Measurements from ENCODE around the gene NDUFS7. TPM values are rescaled to one million over a fixed set of nuclear protein-coding genes. Genes with fewer than 3 reads are reported as not detected.

The NDUFS7 gene
- total RNA-seq, 1 experiment from 2014 or later: 123 TPM

DNA sequence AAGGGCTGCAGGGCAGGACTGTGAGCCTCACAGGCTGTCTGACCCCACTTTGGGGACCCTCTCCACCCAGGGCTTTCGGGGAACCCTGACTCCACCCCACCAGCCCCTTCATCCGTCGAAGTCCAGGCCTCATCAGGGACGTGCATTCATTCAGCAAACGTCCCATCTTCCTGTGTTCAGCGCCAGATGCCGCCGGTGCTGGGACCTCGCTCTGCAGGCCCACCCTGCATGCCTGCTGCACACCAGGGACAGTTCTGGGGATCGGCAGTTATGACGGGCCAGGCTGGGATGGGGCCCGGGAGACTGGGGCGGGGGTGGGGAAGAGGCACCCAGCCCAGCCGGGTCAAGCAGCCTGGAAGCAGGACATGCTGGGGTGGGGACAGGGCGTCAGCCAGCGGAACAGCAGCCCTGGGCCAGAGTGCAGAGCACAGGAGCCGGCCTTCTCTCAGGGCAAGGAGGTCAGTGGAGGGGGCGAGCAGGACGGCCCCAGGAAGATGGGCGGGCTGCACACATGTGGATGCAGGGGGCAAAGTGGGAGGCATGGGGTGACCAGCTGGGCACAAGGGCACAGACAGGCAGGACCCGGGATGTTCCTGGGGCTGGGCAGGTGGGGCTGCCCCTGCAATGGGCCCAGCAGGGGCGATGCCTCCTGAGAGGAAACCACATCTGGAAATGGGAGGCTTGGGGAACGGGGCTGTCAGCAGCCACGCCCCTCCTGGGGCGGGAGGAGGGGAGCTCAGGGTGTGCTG, 12.5 kb downstream of the NDUFS7 start:
- in situ Hi-C loops (cut with HindIII; ENCODE audit: low sequenced_read_pairs): no loop called here
- DNase-seq (ENCODE audit: low spot score): no peak

DNA sequence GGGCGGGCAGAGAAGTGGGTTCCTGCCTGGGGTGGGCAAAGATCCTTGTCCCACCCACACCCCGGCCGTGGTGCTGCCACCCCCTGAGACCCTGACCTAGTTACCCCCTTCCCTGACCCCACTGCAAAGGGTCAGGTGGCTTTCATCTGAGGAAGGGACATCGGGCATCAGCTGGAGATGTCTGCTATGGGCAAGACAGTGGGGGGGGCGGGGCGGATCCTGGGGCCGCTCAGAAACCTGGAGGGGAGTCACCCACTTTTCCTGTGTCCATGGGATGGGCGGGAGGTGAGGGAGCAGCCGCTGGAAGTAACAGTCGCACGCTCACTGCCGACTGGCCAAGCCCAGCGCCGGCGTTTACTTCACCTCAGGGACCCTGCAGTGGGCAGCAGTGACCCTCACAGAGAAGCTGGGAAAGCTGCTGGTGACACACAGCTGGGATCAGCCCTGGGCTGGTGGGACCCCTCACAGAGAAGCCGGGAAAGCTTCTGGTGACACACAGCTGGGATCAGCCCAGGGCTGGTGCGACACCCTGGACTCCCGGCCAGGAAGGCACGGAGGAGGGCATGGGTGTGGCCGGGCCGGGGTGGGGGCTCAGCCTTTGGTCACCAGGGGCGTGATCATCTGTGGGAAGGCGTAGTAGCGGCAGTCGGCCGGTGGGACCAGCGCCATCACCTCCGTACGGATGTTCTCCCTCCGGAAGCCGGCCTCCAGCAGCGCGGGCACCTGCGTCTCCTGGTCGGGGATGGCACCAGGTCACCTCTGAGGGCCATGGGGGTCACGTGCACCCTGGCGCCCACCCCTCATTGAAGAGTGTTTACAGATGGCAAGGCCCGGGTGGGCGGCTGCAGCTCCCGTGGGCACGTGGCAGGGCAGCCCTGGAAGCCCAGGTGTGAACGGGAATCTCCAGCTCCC, 13.3 kb downstream of the NDUFS7 start:
- in situ Hi-C loops (cut with HindIII; ENCODE audit: low sequenced_read_pairs): no loop called here
- DNase-seq (ENCODE audit: low spot score): no peak

DNA sequence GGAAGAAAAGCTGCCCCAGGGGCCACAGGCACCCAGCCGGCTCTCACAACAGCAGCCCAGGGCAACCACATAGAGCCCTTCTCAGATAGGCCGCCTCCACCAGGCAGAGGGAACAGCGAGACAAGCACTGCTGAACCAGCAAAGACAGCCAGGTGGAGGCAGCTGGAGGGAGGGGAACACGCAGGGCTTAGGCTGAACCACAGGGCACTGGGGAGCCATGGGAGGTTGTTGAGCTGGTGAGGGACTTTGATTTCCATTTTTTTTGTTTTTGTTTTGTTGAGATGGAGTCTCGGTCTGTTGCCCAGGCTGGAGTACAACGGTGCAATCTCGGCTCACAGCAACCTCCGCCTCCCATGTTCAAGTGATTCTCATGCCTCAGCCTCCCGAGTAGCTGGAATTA, 14.1 kb downstream of the NDUFS7 start:
- in situ Hi-C loops (cut with HindIII; ENCODE audit: low sequenced_read_pairs): no loop called here
- DNase-seq (ENCODE audit: low spot score): no peak

DNA sequence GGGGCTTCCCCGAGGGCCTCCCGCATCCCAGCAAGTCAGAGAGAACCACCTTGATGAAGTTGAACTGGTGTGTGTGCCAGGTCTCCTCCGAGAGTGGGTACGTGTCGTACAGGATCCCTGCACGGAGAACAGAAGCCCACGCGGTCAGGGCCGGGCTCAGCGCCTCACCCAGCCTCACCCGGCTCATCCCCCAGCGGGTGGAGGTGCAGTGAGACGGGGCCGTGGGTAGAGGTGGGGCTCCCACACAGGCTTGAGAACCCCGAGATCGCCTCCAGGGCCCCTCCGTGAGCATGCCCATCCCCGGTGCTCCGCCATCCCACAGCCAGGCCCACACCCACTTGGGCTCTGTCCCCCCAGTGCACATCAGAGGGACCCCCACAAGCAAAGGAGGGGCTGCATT, 15.4 kb downstream of the NDUFS7 start:
- in situ Hi-C loops (cut with HindIII; ENCODE audit: low sequenced_read_pairs): no loop called here
- DNase-seq (ENCODE audit: low spot score): no peak

DNA sequence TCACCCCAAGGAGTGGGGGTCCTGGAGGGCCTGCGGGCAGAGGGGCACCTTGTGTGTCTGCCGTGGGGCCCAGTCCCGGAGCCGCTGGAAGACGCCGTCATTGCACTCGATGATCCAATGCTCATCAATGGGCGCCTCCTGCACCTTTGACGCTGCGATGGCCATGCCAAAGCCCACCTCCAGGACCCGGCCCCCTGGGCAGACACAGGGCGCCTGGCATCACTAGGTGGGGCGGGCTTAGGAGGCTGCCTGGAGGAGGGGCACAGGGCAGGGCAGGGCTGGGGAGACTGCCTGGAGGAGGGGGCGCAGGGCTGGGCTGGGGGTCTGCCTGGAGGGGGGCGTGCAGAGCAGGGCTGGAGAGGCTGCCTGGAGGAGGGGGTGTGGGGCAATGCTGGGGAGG, 16.0 kb downstream of the NDUFS7 start:
- in situ Hi-C loops (cut with HindIII; ENCODE audit: low sequenced_read_pairs): no loop called here
- no peak for DNase-seq (ENCODE audit: low spot score)

DNA sequence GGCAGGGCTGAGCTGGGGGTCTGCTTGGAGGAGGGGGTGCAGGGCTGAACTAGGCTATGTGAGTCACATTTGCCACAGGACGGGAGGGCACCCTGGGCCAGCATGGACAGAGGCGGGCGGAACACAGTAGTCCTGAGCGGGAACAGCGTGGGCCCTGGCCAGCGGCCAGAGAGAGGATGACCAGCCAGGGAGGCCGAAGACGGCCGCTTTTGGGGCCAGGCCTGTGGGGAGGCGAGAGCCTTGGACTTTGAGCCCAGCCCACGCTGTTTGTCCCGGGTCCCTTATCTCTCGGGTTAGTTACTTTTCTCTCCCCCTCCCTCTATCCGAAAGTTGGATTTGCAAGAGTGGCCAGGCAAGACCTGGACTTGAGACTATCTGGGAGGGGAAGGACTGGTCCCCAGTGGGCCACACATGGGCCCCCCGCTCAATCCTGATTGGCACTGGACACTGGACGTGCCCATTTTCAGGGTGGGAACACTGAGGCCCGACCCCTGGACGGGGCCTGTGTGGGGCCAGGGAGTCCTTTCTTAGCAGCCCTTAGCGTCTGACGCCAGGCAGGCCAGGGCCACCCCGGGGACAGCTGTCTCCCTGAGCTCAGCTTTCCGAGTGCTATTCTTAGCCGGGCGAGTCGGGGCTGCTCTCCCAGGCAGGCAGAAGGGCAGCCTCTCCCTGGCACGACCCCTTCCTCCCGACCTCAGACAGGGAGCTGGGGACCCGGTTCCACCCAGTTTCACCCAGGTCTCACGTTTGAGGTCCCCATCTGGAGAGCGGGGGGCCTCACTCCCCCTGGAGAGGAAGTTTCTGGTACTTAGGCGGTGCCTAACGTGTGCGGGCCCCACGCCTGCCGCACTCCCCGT, 16.8 kb downstream of the NDUFS7 start:
- DNase-seq (ENCODE audit: low spot score): peak; percentile 71
- in situ Hi-C loops (cut with HindIII; ENCODE audit: low sequenced_read_pairs): no loop called here

DNA sequence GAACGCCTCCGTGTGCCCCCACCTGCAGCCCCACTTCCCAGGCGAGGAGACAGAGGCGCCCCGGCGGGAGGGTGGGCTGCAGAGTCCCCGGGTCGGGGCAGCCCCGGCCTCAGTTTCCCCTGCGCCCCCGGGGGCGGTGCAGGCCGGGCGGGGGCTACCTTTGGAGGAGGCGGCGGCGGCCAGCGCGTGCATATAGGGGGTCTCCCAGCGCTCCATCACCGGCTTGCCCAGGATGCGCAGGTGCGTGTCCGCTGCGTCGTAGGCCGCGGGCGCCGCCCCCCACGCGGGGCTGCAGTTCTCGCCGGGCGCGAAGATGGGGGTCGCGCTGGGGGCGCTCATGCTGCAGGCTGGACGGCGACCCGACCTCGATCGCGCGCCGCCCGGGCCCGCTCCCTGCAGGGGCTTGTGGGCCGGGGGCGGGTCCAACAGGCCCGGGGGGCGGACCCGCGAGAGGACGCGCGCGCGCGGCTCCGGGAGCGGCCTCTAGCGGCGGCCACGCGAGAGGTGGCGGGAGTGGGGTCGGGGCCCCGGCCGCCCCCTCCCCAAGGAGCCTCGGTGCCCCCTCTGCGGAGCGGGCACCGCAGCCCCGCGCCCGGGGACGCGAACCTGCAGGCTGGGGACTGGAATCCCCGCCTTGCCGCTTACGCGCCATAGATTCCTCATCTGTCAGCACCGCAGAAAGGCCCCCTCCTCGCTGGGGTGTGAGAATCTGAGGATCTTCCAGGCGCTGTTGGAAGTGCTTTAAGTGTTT, 17.6 kb downstream of the NDUFS7 start, which contains the start of gene GAMT:
TSS of gene GAMT (minus strand) at position 405 of the 751 bp plus-strand sequence. CDS start at position 339, 66 bp downstream.
- in situ Hi-C loops (cut with HindIII; ENCODE audit: low sequenced_read_pairs): no loop called here
- DNase-seq (ENCODE audit: low spot score): no peak

DNA sequence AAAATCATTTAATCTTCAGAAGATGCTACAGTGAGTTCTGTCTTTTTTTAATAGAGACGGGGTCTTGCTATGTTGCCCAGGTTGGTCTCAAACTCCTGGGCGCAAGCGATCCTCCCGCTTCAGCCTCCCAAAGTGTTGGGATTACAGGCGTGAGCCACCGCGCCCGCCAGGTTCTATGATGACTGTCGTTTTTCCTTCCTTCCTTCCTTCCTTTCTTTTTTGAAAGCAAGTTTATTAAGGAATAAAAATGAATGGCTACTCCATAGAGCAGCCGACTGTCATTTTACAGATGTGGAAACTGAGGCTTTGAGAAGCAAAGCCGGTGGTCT, 18.1 kb downstream of the NDUFS7 start:
- no peak for DNase-seq (ENCODE audit: low spot score)
- in situ Hi-C loops (cut with HindIII; ENCODE audit: low sequenced_read_pairs): no loop called here

DNA sequence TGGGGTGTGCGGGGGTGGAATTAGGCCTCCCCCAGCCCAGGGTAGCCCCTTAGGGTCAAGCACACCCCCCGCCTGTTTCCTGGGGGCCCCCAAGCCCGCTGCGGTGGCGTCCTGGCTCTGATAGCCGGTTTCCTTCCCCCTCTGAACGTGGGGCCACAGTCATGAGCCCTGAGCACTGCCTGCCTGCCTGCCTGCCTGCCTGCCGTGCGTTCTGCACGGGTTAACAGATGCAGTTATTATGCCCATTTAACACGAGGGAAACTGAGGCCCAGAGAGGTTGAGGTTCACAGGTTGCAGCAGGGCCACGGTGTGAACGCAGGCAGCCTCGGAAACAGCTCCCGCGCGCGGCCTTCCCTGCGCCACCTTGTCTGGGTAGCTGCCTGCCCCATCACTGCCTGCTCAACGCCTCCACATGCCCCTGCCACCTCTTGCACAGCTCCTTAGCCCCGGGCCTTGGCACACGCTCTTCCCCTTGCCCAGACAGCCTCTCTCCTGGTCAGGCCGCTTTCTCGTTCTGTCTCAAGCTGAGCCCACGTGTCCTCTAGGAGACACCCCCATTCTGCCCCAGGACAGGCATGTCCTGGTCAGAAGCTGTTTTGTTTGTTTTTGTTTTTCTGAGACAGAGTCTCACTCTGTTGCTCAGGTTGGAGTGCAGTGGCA, 18.8 kb downstream of the NDUFS7 start:
- peak; percentile 52 for DNase-seq (ENCODE audit: low spot score)
- in situ Hi-C loops (cut with HindIII; ENCODE audit: low sequenced_read_pairs): no loop called here

DNA sequence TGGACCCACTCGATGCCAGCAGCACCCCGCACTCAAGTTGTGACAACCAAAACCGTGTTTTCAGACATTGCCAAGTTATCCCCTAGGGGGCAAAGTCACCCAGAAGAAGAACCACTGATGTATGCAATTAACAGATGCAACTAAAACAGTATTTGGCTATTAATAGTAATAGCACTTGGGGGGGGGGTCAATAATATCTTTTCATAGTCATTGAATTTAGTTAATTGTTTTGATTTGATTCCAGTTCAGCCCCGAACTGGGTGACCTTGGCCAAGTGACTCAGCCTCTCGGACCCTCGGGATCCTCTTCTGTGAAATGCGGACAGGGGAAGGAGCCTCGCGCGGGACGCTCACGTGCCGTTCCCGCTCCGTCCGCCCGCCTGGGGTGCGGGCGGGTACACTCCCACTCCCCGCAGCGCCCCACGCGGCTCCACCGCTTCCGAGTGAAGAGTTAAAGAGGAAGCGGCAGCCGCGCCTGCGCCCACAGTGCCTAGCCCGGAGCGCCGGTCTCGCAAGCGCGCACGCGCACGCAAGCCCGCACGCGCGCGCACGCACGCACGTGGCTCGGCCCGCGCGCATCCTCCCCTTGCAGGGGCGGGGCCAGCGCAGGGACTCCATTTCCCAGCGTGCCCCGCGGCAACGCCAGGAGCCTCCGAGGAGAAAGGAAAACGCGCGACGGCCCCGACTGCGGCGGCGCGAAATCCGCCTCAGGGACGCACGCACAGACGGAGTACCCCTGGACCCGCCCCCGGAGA, 23.2 kb downstream of the NDUFS7 start:
- peak; percentile 96 for DNase-seq (ENCODE audit: low spot score)
- in situ Hi-C loops (cut with HindIII; ENCODE audit: low sequenced_read_pairs): no loop called here

DNA sequence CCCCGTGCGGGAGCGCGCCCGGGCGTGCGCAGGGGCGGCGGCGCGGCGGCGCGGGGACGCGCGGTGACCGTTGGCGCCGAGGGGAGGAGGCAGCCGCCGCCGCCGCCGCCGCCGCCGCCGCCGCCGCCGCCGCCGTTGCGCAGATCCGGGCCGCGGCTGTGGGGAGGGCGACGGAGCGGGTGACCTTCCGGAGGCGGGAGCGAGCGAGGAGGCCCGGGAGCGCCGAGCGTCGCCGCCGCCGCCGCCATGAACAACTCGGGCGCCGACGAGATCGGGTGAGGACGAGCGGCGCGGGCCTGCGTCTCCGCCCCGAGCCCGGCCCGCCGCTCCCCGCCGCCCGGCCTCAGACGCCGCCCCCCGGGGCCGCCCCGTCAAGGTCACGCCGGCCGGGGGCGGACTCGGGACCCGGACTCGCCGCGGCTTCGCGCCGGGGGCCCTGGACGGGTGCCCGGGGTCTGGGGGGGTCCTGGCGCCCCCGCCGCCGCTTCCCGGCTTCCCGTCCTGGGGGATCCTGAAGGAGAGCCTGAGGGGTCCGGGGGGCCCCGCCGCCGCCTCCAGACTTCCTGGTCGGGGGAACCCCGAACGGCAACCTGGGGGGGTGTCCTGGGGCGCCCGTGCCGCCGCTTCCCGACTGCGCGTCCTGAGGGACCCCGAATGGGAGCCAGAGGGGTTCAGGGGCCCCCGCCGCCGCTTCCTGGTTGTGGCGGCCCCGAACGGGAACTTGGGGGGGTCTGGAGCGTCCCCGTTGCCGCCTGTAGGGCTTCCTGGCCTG, 24.0 kb downstream of the NDUFS7 start, which contains the start of gene DAZAP1:
TSS of gene DAZAP1 (plus strand) at position 59 of the 772 bp plus-strand sequence. CDS start at position 247, 188 bp downstream.
- DNase-seq (ENCODE audit: low spot score): no peak
- in situ Hi-C loops (cut with HindIII; ENCODE audit: low sequenced_read_pairs): no loop called here

DNA sequence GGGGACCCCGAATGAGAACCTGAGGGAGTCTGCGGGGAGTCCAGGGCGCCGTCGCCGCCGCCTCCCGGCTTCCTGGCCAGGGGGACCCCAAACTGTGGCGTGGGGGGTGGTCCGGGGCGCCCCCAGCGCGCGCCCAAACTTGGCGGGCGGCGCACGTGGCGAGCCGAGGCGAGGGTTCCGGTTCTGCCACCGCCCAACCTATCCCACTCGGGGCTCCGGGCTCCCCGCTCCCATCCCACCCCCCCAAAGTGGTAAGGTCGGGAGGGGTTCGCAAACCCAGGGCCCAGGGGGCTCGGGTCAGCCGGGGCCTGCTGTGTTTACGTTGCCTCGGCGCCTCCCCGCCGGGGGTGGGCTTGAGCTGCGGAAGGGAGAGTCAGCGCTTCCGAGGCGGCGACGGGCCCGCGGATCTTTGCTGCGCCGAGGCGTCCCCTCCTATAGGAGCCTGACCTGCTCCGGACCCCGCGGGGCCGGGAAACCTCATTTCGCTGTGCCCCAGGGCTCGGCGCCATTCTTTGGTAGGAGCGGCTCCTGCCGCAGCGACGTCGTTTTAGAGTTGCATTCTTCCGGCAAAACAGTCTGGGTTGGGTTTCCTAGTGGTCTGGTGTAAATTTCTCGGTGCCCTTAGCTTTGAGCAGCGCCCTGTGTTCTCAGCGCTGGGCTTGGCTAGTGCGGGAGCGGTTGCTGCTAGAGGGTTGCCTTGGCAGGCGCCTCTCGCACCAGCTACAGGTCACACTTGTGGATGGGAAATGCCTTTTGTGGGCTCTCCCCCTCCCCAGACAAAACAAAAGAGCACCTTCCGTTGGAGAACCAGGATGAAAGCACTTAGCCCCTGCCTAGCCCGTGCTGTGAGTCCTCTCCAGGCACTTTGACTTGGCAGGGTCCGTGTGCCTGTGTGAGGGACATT, 24.8 kb downstream of the NDUFS7 start:
- in situ Hi-C loops (cut with HindIII; ENCODE audit: low sequenced_read_pairs): no loop called here
- DNase-seq (ENCODE audit: low spot score): peak; percentile 57

DNA sequence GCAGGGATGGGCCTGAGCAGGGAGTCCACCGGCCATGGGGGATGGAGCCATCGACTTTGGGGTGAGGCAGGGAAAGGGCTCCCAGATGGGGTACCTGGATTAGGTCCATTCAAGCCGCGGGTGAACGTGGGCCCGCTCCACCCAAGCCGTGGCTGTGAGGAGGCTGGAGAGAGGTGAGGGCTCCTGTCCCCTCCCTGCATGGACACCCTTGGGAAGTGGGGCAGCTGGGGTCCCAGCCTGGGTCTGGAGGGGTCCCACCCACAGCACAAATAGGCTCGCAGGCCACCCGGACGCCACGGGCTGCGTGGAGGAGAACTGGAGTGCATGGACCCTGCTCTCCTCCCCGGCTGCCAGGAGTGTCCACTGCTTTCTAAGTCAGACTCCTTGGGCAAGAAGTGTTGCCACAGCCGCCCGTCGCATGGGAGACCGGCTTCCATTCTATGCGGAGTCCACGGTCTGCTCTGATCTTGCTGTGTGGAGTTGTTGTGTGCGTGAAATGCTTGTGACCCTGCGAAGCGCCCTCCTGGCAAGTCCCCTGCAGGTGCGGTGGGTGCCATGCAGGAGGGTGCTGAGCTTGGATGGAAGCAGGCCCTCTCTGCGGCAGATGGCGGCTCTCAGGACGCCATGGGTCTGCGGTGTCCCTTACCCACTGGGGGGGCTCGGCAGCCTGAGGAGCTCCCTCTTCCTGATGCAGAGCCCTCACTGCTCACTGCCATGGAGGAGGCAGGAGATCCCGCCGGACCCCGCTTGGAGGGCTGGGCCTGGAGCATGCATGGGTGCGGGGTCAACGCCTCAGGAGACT, 25.7 kb downstream of the NDUFS7 start:
- in situ Hi-C loops (cut with HindIII; ENCODE audit: low sequenced_read_pairs): no loop called here

DNA sequence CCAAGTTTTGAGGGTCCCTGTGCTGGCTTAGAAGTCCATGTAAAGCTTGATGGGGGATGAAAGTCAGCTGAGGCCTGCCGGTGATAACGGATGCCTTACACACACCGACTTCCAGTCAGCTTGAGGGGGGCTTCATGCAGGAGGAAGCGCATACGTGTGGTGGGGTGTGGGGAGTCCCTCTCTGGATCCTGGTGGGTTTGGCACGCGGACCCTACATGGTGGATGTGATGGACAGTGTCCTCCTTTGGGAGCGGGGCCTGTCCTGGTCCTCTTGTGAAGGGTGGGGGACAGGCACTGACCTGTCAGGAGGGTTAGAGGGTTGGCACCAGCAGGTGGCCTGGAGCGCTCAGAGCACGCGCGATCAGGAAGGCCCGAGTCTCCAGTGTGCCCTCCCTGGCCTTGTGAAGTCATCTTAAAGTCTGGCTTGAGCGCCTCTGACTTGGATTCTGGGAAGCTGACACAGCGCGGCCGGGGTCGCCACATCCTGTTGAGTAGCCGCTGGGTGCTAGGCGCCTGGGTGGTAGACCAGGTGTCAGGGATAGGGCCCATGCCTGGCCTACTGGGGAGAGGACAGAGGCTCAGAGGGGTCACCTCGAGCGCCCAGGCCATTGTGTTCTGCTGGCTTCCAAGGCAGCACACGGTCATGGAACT, 26.6 kb downstream of the NDUFS7 start:
- no peak for DNase-seq (ENCODE audit: low spot score)

More for the DNA sequence above, 25.7 kb downstream of the NDUFS7 start:
- no peak for DNase-seq (ENCODE audit: low spot score)

DNA sequence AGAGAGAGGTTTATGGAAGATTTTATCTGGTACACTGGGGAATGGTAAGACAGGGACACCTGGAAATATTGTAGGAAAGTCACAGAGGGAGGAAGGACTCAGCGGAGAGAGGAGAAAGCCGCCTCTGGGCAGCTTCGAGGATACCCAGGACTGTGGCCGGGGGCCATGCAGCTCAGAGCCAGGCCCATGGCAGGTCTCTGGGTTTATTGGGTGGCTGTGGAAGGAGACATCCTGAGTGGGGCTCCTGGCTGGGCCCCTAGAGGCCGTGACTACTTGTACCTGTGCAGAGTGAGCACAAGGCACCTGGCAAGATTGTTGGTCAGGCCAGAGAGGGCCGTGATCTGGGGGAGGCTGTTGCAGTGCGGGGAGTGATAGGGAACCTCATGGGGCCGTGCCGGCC, 27.1 kb downstream of the NDUFS7 start:
- in situ Hi-C loops (cut with HindIII; ENCODE audit: low sequenced_read_pairs): no loop called here

More for the DNA sequence above, 26.6 kb downstream of the NDUFS7 start:
- in situ Hi-C loops (cut with HindIII; ENCODE audit: low sequenced_read_pairs): no loop called here

More for the DNA sequence above, 27.1 kb downstream of the NDUFS7 start:
- no peak for DNase-seq (ENCODE audit: low spot score)

Data from G401 (cell line).